ENCODE results near the gene ZGPAT.

- TF ChIP-seq, protein P1, sequence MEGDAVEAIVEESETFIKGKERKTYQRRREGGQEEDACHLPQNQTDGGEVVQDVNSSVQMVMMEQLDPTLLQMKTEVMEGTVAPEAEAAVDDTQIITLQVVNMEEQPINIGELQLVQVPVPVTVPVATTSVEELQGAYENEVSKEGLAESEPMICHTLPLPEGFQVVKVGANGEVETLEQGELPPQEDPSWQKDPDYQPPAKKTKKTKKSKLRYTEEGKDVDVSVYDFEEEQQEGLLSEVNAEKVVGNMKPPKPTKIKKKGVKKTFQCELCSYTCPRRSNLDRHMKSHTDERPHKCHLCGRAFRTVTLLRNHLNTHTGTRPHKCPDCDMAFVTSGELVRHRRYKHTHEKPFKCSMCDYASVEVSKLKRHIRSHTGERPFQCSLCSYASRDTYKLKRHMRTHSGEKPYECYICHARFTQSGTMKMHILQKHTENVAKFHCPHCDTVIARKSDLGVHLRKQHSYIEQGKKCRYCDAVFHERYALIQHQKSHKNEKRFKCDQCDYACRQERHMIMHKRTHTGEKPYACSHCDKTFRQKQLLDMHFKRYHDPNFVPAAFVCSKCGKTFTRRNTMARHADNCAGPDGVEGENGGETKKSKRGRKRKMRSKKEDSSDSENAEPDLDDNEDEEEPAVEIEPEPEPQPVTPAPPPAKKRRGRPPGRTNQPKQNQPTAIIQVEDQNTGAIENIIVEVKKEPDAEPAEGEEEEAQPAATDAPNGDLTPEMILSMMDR (IDR thresholded peaks at IDR 0.05; ENCODE audit: low read length), result no peak
- no peak for TF ChIP-seq EZH2 (IDR thresholded peaks at IDR 0.05; ENCODE audit: borderline replicate concordance, low read length)
Measured at GRCh38 chr20:63678667-63679465, 29.0 kb upstream of the ZGPAT start.
